Activated T-helper 1 cell treated with anti-CD3 and anti-CD28 coated beads, Interleukin-12 subunit alpha, Interleukin-12 subunit beta, Interleukin-2, Interleukin-4 antibody, amounts not matched to agents 30 ng/mL and 10 ng/mL and 1 ng/mL, durations not matched to agents 14 hours and 24 hours and 36 hours (primary cell): ENCODE measurements around the gene MUC2. TPM values are rescaled to one million over a fixed set of nuclear protein-coding genes. Genes with fewer than 3 reads are reported as not detected.
"Not testable (repeated sequence)": the region's sequence is repeated elsewhere in the genome, so short reads cannot be mapped to it uniquely, and the experiment has no call there.

Source experiments
- DNase-seq: peaks from one replicate; pipeline ENCODE4 v3.0.0; 2021; ENCODE audit warnings: low spot score
- H3K27ac Mint-ChIP-seq: one replicate; pipeline ENCODE4 v1.8.0; 2021; ENCODE audit warnings: mild to moderate bottlenecking, mixed read lengths
- H3K27me3 Mint-ChIP-seq: one replicate; pipeline ENCODE4 v1.8.0; 2022; ENCODE audit warnings: mild to moderate bottlenecking, moderate library complexity, mixed read lengths; ENCODE audit not compliant: insufficient read depth
- H3K36me3 Mint-ChIP-seq: one replicate; pipeline ENCODE4 v1.8.0; 2021; ENCODE audit warnings: low read depth, mixed read lengths
- H3K4me1 Mint-ChIP-seq: one replicate; pipeline ENCODE4 v1.8.0; 2021; ENCODE audit warnings: low read depth, mixed read lengths
- H3K4me3 Mint-ChIP-seq: one replicate; pipeline ENCODE4 v1.8.0; 2021; ENCODE audit warnings: mild to moderate bottlenecking, moderate library complexity, mixed read lengths
- H3K9me3 Mint-ChIP-seq: one replicate; pipeline ENCODE4 v1.8.0; 2021; ENCODE audit warnings: mixed read lengths
- intact Hi-C: fragments of 100-400 bp; cut with micrococcal nuclease; formaldehyde crosslinking; loops from one replicate; pipeline ENCODE4 v1.15.1; 2024
- total RNA-seq: library from RNA; stranded (reverse); gene quantifications from 2 replicates; pipeline ENCODE4 v1.2.3, GENCODE V29; 2022

Gene MUC2
- total RNA-seq, 1 donor from 2014 or later: not detected

DNA sequence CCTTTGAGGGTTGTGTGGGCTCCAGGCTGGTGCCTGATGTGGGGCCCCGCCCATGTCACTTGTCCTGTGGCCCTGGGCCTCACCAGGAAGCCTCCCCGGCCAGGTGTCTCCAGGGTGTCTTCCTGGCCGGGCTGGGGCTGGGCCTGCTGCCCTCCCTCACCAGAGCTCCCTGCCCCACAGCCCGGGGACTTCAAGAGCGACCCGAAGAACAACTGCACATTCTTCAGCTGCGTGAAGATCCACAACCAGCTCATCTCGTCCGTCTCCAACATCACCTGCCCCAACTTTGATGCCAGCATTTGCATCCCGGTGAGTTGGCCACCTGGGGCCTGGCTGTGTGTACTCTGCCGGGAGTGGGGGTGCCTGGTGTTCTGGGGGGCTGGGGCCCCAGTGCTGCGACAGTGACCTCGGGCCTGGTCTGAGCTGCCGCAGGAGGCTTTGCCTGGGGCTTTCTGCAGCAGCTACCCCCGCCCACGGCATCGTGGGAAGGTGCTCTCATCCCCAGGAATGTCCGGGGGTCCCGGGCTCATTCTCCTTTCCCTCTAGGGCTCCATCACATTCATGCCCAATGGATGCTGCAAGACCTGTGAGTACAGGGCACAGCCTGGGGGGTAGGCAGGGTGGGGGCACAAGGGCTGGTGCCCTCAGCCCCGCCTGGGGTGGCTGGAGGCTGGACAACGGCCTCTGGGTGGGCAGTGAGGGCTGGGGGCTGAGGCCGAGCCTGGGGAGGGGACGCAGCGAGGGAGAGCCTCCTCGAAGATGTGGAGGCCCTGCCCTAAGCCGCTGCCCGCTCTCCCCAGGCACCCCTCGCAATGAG, 34.6 kb downstream of the MUC2 start:
- Mint-ChIP-seq H3K9me3 (no peaks in the 10 kb centered on the region), H3K27me3 (no peaks in the 10 kb centered on the region), H3K4me3 (no peak overlapping the region), H3K36me3 (no peaks in the 10 kb centered on the region), H3K4me1 (no peaks in the 10 kb centered on the region), H3K27ac (no peak overlapping the region)
- intact Hi-C loops: no loop called here
- DNase-seq: no peak

DNA sequence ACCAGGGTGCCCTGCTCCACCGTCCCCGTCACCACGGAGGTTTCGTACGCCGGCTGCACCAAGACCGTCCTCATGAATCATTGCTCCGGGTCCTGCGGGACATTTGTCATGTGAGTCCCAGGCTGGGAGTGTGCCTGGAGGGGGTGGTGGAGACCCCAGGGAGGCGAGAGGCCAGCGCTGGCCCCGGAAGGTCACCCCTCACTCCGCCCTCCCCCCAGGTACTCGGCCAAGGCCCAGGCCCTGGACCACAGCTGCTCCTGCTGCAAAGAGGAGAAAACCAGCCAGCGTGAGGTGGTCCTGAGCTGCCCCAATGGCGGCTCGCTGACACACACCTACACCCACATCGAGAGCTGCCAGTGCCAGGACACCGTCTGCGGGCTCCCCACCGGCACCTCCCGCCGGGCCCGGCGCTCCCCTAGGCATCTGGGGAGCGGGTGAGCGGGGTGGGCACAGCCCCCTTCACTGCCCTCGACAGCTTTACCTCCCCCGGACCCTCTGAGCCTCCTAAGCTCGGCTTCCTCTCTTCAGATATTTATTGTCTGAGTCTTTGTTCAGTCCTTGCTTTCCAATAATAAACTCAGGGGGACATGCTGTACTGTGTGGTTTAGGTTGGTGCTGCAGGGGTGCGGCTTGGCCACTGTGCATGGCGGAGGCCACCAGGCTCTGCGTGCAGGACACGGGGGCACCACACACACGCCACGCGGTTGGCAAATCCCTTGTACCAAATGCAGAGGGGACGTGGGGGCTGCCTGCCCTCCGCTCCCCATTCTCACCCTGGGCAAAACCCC, 35.4 kb downstream of the MUC2 start:
- no peaks in the 10 kb centered on the region for H3K4me1 Mint-ChIP-seq
- intact Hi-C loops: loop anchor here (10.0 kb wide), 1 partner anchor 405 kb away; no protein-coding TSS in a partner anchor
- DNase-seq: no peak
- no peak overlapping the region for H3K27ac Mint-ChIP-seq
- H3K9me3 Mint-ChIP-seq: no peaks in the 10 kb centered on the region
- no peaks in the 10 kb centered on the region for H3K36me3 Mint-ChIP-seq
- no peaks in the 10 kb centered on the region for H3K27me3 Mint-ChIP-seq
- no peak overlapping the region for H3K4me3 Mint-ChIP-seq

DNA sequence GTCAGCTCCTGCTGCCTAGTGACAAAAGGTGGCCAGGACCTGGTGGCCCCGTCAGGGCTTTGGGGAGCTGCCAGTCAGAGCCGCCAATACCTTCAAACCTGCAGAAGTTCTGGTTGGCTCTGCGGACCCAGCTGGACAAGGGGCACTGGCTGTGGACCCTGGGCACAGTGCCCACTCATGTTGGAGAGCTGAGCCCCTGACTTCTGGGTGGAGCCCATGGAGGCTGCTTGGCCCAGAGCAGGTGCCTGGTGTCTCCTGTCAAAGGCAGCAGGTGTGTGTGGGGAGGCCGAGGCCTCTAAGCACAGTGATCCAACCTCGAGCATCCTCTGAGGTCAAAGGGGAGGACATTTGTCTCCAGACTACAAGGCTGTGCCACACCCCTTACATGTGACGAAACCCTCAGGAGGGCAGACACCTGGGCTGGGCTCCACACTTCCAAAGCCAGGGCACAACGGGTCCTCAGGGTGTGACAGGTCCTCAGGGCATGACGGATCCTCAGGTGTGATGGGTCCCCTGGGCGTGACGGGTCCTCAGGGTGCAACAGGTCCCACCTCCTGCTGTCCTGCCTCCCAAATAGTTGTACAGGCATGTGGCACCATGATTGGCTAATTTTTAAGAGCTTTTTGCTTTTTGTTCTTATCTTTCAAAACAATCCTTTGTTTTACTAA, 37.0 kb downstream of the MUC2 start:
- no peaks in the 10 kb centered on the region for H3K9me3 Mint-ChIP-seq
- no peaks in the 10 kb centered on the region for H3K36me3 Mint-ChIP-seq
- no peak for DNase-seq
- intact Hi-C loops: loop anchor here (10.0 kb wide), 1 partner anchor 403 kb away; no protein-coding TSS in a partner anchor
- no peaks in the 10 kb centered on the region for H3K27me3 Mint-ChIP-seq
- H3K27ac Mint-ChIP-seq: no peak overlapping the region
- no peak overlapping the region for H3K4me3 Mint-ChIP-seq
- H3K4me1 Mint-ChIP-seq: no peaks in the 10 kb centered on the region

DNA sequence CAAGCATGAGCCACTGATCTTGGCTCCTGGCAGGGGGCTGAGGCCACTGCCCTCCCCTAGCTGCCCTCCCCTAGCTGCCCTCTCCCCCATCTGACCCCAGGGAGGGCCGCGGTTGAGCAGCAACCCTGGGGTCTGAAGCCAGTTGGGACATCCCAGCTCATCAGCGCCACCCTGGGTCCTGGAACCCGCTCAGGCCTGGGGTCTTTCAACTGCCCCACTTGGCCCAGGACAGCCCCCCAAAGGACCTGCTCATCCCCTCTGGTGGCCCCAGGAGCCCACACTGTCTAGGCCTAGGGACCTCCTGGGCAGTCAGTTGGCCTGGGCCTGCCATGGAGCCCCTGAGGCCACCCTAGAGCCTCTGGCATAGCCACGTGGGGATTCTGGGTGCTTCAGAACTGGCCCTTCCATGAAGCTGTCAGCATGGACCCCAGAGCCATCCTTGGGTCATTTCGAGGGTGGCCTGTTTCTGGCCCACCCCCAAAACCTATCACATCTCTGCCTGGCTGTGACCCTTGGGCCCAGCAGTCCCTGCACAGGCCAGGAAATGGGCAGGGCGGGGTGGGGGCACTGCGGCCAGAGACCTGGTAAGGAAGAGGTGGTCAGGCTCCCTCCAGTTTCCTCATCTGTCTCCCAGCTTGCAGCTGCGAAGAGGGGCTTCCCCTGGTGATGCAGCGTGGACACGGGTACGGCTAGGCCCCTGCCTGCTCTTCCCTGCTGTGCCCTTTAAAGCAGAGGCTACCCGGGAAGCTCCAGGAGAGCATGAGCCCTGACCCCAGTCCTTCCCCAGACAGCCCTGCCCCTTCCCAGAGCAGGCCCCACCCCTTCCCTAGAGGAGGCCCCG, 37.9 kb downstream of the MUC2 start:
- no peak for DNase-seq
- Mint-ChIP-seq H3K27ac (no peak overlapping the region), H3K36me3 (no peaks in the 10 kb centered on the region), H3K9me3 (no peaks in the 10 kb centered on the region), H3K4me3 (no peak overlapping the region), H3K4me1 (no peaks in the 10 kb centered on the region), H3K27me3 (no peaks in the 10 kb centered on the region)
- intact Hi-C loops: loop anchor here (10.0 kb wide), 1 partner anchor 402 kb away; no protein-coding TSS in a partner anchor

DNA sequence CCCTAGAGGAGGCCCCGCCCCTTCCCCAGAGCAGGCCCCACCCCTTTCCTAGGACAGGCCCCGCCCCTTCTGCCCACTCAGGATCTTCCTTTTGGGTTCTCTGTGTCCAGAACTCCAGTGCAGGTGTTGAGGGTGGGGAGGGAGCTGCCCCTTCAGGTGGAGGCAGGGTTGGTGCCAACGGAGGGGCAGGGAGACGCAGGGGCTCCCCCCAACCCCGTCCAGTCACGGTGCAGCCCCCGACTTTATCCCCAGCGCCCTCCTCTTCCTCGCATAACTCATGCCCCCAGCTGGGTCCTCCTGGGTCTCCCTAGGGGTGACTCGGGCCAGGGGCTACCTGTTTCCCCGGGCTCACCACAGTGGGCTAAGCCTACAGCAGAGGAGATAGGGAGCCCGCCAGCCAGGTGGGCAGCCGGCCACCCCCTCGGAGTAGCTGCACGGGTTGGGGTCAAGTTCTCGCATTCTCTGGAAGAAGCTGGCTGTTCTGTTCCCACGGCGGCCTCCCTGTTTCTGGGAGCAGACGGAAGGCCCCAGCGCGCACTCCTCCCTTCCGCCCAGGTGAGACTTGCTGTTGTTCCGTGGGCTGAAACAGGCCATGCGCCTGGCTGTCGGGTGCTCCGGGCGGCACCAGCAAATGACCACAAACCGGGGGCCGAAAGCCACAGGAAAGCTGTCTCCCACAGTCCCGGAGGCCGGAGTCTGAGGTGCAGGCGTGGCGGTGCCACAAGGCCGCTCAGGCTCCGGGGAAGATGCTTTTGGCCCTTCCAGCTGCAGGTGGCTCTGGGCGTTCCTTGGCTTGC, 38.9 kb downstream of the MUC2 start:
- Mint-ChIP-seq H3K9me3 (no peaks in the 10 kb centered on the region), H3K27ac (no peak overlapping the region), H3K36me3 (no peaks in the 10 kb centered on the region), H3K4me3 (no peak overlapping the region), H3K27me3 (no peaks in the 10 kb centered on the region), H3K4me1 (no peaks in the 10 kb centered on the region)
- intact Hi-C loops: loop anchor here (10.0 kb wide), 1 partner anchor 401 kb away; no protein-coding TSS in a partner anchor
- DNase-seq: no peak

DNA sequence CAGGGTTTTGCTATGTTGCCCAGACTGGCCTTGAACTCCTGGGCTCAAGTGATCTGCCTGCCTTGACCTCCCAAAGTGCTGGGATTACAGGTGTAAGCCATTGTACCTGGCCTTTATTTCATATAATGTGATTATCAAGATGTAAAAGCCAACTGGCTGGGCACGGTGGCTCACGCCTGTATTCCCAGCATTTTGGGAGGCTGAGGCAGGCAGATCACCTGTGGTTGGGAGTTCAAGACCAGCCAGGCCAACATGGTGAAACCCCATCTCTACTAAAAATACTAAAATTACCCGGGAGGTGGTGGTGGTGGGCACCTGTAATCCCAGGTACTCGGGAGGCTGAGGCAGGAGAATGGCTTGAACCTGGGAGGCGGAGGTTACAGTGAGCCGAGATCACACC, 40.6 kb downstream of the MUC2 start:
- not testable (repeated sequence) for DNase-seq, H3K4me1 Mint-ChIP-seq, H3K36me3 Mint-ChIP-seq, H3K27ac Mint-ChIP-seq, H3K9me3 Mint-ChIP-seq, H3K27me3 Mint-ChIP-seq, H3K4me3 Mint-ChIP-seq
- intact Hi-C loops: loop anchor here (10.0 kb wide), 1 partner anchor 400 kb away; no protein-coding TSS in a partner anchor

DNA sequence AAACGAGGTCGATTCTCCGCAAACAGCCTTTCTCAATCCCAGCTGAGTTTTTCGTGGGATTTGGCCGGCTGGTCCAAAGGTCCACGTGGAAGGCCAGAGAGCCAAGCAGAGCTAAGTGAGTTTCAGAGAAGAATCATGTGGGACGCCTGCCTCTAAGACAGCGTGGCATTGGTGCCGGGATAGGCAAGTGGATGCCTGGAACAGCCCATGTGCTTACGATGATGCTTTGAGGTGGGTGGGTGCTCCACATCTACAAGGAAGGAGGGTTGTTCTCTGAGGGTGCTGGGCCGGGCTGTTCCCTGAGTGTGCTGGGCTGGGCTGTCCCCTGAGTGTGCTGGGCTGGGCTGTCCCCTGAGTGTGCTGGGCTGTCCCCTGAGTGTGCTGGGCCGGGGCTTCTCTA, 41.4 kb downstream of the MUC2 start:
- Mint-ChIP-seq H3K9me3 (no peaks in the 10 kb centered on the region), H3K36me3 (no peaks in the 10 kb centered on the region), H3K27me3 (no peaks in the 10 kb centered on the region), H3K4me3 (no peak overlapping the region), H3K27ac (no peak overlapping the region), H3K4me1 (no peaks in the 10 kb centered on the region)
- no peak for DNase-seq
- intact Hi-C loops: loop anchor here (10.0 kb wide), 1 partner anchor 399 kb away; no protein-coding TSS in a partner anchor

DNA sequence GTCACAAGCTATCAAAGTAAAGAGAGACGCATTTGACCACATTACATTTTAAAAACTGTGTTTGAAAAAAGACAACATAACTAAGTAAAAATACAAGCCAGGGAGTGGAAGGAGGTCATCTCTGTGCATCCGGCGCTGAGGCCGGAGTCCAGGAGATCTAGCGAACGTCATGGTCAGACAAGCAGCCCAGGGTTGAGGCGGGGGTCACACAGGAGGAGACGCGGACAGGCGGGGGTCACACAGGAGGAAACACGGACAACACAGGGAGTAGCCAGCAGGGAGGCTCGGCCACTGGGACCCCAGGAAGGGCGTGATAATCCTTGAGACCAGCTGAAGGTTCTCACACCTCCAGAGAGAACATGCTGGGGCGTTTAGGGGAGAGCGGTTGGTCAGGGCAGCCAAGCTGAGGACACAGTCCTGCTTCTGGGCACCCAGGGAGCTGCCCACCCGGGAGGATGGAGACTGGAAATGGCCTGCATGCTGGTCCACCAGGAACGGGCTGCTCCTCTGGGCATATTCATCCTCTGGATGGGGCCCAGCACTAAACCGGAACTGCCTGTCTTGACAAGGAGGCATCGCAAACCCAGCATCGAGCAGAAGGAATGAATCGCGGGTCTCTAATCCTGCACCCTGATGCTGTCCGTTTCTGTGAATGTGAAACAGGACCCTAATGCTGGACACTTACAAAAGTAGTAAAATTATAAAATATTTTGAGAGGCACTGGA, 42.2 kb downstream of the MUC2 start:
- no peak overlapping the region for H3K4me3 Mint-ChIP-seq
- no peaks in the 10 kb centered on the region for H3K4me1 Mint-ChIP-seq
- no peak overlapping the region for H3K27ac Mint-ChIP-seq
- DNase-seq: no peak
- no peaks in the 10 kb centered on the region for H3K9me3 Mint-ChIP-seq
- no peaks in the 10 kb centered on the region for H3K27me3 Mint-ChIP-seq
- intact Hi-C loops: loop anchor here (10.0 kb wide), 1 partner anchor 398 kb away; no protein-coding TSS in a partner anchor
- no peaks in the 10 kb centered on the region for H3K36me3 Mint-ChIP-seq

DNA sequence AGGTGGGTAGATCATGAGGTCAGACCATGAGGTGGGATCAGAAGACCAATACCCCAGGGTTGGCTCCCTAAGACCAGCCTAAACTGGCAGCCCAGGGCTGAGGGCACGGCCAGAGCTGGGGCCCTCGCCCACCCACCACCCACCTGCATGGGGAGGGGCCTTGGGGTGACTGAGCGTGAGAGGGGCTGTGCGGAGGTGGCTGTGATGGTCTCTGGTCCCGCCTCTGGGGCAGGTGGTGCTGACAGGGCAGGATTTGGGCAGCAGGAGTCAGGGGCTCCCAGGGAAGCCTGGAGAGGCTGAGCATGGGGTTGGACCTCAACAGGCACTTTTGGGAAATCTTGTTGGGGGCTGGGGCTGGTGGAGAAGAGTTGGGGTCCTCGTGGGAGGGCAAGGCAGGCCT, 43.3 kb downstream of the MUC2 start:
- Mint-ChIP-seq H3K4me1 (no peaks in the 10 kb centered on the region), H3K27ac (no peak overlapping the region), H3K9me3 (no peaks in the 10 kb centered on the region), H3K36me3 (no peaks in the 10 kb centered on the region), H3K4me3 (no peak overlapping the region), H3K27me3 (no peaks in the 10 kb centered on the region)
- no peak for DNase-seq
- intact Hi-C loops: loop anchor here (10.0 kb wide), 1 partner anchor 397 kb away; no protein-coding TSS in a partner anchor

DNA sequence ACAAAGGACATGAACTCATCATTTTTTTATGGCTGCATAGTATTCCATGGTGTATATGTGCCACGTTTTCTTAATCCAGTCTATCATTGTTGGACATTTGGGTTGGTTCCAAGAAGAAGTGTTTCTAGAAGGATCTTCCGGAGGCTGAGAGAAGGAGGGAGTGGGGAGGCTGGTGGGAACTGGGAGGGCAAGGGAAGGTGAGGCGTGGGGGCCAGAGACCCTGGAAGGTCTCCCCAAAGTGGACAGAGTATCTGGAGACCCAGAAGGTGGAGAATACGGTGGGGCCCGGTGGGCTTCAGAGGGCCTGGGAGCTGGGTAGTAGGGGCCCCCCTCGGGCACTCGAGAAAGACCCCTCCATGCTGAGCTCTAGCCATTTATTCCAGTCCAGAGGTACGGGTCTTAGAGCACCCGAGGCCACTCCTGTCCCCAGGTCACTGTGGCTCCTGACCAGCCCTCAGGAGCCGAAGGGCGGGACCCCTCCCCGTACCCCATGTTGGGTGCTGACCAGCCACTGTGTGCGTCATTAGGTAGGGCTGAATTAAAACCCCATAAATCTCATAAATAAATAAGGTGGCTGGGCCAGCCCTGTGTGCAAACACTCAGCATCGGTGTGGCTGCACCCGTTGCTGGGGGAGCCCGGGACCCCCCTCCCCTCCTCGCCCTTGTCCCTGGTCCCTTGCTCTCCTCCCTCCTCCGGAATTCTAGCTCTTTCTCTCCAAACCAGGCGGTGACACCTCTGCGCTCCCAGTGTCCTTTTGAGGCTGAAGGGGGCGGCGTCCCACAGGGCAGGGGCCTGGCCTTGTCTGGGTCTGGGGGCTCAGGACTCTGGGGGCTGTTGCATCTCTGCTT, 44.3 kb downstream of the MUC2 start:
- no peaks in the 10 kb centered on the region for H3K27me3 Mint-ChIP-seq
- no peak overlapping the region for H3K4me3 Mint-ChIP-seq
- H3K27ac Mint-ChIP-seq: no peak overlapping the region
- no peaks in the 10 kb centered on the region for H3K9me3 Mint-ChIP-seq
- no peaks in the 10 kb centered on the region for H3K36me3 Mint-ChIP-seq
- no peaks in the 10 kb centered on the region for H3K4me1 Mint-ChIP-seq
- no peak for DNase-seq
- intact Hi-C loops: loop anchor here (10.0 kb wide), 1 partner anchor 396 kb away; no protein-coding TSS in a partner anchor
